ENCODE results near the gene NEK7. TPM values are rescaled to one million over a fixed set of nuclear protein-coding genes. Genes with fewer than 3 reads are reported as not detected.

The NEK7 gene
- total RNA-seq, 1 experiment from 2014 or later = 15.6 TPM

DNA sequence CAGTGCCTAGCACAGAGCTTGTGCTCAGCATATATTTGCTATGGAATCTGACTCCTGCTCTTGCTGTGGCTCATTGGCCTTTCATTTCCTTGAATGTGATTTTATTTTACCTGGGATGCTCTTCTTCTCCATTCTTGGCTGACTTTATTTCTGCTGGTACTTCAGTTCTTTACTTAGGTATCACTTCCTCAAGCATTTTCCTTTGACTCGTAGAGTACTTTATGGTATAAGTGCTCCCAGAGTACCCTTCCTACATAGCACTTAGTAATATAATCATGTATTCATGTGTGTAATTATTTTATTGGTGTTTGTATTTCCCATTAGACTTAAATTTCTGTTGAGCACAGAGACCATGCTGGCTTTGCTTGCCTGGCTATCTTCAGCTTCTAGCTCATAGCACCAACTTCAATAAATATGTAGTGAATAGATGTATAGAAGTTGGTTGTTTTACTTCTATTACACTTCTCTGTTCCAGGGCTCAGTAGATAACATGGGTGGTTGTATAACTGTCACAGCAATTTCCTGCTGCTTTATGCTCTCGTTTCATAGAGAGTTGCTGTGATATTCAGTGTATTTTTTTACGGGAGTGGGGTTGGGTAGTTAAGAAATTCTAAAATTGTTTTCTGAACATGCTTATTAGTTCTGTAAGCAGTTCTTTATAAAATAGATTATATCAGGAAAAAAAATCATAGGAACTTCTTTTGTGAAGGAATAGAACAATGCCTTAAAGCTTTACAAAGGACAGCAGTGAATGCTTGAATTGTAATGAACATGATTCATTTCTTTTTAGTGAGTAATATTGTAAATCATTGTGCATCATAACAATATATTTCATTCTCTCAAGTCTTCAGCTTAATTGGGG lies 112.2 kb downstream of the NEK7 start:
- in situ Hi-C loops (cut with HindIII; ENCODE audit: low sequenced_read_pairs) = no loop called here
- no peak for DNase-seq (ENCODE audit: low spot score)

DNA sequence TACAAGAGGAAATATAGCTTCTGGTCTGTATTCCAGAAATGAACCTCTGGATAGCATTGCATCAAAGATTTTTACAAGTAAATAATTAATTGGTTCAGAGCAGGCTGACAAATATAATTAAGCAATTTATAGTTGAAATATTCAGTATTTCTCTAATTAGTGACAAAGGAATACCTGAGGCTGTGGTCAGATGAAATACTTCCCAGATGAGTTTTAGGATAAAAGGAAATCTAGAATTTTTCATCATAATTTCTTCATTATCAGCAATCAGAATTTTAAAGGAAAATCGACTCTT lies 112.8 kb downstream of the NEK7 start:
- DNase-seq (ENCODE audit: low spot score) = no peak
- in situ Hi-C loops (cut with HindIII; ENCODE audit: low sequenced_read_pairs) = no loop called here

DNA sequence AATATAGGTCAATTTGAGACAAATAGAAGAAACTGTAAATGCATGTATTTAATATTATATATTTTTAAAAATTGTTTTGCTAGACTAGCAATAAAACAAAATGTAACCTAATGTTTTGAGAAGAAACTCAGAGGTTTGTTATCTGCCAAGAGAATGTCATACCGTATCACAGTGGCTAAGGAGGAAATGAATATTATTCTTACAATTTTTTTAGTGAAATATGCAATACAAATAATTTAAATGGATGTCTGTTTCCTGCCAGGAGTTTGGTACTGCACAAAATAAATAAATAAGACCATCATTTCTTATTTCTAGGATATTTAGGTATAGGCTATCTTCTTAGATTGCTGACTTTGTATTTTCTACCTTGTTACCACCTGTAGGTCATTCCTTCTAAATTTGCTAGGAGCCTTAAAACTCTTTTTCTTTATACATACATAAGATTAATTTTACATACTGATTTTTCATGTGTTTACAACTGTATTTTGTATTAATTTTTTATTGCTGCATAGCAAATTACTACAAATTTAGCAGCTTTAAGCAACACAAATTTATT lies 113.6 kb downstream of the NEK7 start:
- DNase-seq (ENCODE audit: low spot score) = no peak
- in situ Hi-C loops (cut with HindIII; ENCODE audit: low sequenced_read_pairs) = no loop called here

DNA sequence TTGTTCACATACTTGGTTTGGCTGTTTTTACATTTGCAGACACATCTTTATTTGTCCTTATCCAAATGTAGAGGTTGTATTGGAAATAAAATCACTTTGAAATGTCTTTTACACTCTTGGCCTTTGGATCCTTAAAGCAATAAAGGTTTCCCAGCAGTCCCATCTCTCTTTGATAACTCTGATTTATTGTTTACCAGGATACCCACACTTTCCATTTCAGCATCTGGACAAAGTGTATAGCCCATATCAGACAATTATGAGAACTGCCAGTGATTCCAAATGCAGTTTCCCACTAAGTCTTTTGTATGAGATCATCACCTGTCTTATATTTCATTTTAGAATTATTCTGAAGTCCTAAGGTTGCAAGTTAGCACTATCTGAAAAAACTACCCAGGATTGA lies 114.7 kb downstream of the NEK7 start:
- in situ Hi-C loops (cut with HindIII; ENCODE audit: low sequenced_read_pairs) = no loop called here
- DNase-seq (ENCODE audit: low spot score) = no peak

DNA sequence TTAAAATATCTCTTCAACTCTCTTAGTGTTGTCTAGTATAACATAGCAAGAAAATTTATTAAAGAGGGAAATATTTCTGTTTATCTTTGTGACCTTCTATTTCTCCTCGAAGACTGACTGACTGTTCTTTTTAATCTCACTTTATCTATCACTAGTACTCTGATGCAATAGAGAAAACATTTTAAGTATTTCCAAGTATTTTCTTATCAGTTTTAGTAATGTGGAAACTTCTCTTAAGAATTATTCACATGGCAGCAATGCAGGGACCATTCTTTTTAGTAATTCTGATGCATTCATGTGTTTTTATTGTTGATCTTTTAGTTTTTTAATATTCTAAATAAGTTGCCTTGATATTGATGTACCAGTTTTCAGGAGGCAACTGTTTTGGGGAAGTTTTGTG lies 115.7 kb downstream of the NEK7 start:
- DNase-seq (ENCODE audit: low spot score) = no peak
- in situ Hi-C loops (cut with HindIII; ENCODE audit: low sequenced_read_pairs) = no loop called here

DNA sequence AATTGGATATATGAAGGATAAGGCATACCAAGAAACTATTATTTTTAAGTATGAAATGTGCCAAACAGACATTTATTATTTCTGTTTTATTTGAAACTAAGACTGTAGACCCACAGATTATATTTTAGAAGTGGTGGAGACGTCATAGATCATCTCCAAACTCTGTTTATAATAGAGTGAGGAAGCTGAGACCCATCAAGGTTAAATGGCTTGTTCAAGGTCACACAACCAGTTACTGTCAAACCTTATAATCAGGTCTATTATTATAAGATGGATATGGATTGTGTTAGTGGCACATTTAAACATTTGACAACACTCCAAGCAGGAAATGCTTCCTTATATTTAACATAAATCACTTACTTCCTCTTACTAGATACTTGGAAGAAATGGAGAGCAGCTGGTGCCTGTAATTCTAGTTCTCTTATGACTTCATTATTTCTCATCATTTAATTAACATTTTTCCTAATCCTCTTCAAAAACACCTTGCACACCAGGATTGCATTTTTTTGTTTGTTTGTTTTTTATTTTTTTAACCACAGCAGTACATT lies 117.0 kb downstream of the NEK7 start:
- no peak for DNase-seq (ENCODE audit: low spot score)
- in situ Hi-C loops (cut with HindIII; ENCODE audit: low sequenced_read_pairs) = no loop called here

DNA sequence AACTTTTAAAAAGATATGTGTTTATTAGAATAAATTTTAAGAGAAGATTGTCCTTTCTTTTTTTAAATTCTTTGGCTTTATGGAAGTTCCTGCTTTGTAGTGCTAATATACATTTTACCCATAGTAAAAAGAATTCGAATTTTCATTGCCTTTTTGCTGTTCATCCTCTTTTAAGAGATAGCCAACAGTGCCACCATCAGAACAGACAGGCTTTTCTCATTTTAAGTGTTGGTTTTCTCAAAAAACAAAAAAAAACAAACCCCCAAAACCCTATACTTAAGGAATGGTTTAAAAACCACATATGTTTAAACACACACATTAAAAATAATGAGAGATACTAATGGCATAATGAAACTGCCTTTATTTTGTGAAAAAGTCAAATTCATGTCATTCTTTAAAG lies 118.8 kb downstream of the NEK7 start:
- in situ Hi-C loops (cut with HindIII; ENCODE audit: low sequenced_read_pairs) = no loop called here
- DNase-seq (ENCODE audit: low spot score) = no peak

DNA sequence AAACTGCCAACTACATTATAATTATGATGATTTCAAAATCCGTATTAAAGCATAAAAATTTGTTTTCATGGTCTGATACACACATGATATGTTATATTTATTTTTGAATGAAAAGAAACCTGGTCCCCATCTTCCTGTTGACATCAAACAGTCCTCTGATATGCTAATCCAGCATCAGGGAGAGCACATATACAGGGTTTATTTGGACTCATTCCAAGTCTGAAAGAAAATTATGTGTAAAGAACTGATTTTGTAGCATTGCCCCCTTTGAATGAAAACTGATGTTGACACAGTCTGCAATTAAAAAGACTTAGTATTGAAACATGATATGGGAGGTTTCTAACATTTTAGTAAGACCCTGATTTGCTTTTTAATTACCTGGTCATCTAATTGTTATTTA lies 119.4 kb downstream of the NEK7 start:
- in situ Hi-C loops (cut with HindIII; ENCODE audit: low sequenced_read_pairs) = no loop called here
- DNase-seq (ENCODE audit: low spot score) = no peak

DNA sequence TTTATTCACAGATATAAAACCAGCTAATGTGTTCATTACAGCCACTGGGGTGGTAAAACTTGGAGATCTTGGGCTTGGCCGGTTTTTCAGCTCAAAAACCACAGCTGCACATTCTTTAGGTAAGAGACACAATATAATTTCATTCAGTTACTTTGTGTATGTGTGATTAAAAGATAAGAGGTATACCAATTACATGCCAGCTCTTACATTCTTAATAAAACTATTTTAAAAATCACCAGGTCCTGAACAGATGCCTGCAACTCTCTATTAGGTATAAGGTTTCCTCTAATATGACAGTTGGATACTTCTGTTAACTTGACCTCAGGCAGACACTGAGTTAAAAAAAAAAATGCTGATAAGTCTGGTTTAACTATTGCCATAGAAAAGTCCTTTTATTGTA lies 122.1 kb downstream of the NEK7 start:
- DNase-seq (ENCODE audit: low spot score) = no peak
- in situ Hi-C loops (cut with HindIII; ENCODE audit: low sequenced_read_pairs) = no loop called here

DNA sequence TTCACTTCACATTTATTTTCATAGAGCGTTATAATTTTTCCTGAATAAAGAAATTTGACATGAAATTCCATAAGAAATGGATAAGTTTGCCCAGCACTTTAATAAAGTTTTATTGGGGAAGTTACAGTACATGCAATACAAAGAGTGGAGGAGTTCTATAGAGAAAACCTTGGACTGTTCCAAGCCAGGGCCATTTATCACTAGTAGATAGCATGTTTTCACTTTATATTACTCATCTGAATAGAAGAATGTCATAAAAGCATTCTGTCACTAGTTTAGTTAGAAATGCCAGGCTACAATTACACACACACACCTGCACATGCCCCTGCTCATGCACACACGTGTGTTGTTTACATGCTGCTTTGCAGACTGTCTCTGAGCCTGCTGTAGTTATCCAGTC lies 123.3 kb downstream of the NEK7 start:
- no peak for DNase-seq (ENCODE audit: low spot score)
- in situ Hi-C loops (cut with HindIII; ENCODE audit: low sequenced_read_pairs) = no loop called here

DNA sequence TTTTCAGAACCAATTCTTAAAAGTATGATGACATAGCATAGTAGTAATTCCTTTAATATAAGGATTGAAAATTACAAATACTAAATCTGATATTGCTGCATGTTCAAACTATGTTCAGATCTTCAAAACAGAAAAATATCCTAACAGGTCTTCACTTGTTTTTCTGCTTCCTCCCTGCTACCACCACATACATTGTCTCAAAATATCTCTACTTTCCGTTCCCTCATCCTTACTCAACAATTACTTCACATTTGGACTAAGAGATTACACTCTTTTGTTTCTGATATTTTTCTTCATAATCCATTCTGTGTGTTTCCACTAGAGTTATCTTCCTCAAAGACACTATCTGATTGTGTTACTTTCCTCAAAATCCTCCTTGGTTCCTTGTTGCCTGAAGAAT lies 125.1 kb downstream of the NEK7 start:
- in situ Hi-C loops (cut with HindIII; ENCODE audit: low sequenced_read_pairs) = no loop called here
- no peak for DNase-seq (ENCODE audit: low spot score)

DNA sequence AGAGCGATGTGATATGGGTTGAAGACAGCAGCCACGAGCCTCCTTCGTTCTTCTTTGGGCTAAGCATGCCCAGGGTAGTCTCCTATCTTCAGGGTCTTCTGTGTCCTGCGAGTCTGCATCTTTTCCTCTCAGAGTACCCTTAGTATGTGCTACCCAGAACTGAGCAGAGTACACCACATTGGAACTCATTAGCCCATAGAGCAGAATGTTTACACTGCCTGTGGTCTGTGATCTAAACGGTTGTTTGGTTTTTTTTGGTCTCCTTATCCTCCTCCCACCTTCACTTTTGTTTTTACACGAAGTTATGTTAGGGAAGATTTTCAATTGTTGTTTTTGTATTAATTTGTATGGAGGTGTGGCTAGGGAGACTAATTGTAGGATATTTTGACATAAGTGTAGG lies 126.4 kb downstream of the NEK7 start:
- DNase-seq (ENCODE audit: low spot score) = no peak
- in situ Hi-C loops (cut with HindIII; ENCODE audit: low sequenced_read_pairs) = no loop called here

DNA sequence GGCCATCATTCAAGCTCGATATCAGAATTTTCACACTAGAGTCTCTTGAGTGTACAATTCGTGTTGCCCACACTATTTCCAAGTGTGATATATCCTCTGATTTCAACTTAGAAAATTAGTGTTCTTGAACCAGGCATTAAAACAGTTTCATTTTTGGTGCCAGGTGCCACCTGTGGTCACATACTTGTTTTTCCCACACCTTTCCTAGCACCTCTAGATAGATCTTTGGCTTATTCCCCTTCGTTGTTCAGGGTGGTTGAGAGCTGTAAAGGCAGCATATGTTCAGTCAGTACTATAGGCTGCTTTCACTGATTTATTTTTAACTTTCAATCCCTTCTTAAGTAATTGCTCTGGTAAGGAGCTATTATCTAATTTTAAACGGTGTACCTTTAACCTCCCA lies 131.1 kb downstream of the NEK7 start:
- no peak for DNase-seq (ENCODE audit: low spot score)
- in situ Hi-C loops (cut with HindIII; ENCODE audit: low sequenced_read_pairs) = no loop called here

DNA sequence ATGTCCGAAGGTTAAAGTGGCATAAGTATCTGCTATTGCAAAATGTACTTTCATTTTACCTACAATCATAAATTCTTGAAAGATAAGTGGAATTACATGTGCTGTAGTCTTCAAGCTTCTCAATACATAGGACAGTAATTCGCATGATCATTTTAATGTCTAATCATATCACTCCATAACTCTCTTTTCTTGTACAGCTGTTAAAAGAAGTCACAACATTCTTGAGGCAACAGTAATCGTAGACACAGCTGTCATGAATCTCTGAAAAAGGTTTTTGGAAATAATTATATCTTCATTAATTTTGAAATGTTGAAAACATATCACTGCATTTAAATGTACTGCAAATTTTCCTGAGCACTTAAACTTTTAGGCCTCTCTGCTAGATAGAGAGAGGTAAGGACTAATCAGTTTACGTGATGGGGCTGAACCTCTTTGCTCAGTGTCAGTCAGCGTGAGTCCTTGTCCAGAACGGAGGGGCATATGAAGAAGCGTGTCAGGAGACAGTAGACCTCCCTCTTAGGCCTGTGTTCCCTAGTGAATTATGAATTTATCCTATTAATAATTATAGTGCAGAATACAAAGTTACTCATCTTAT lies 133.4 kb downstream of the NEK7 start:
- in situ Hi-C loops (cut with HindIII; ENCODE audit: low sequenced_read_pairs) = no loop called here
- DNase-seq (ENCODE audit: low spot score) = no peak

DNA sequence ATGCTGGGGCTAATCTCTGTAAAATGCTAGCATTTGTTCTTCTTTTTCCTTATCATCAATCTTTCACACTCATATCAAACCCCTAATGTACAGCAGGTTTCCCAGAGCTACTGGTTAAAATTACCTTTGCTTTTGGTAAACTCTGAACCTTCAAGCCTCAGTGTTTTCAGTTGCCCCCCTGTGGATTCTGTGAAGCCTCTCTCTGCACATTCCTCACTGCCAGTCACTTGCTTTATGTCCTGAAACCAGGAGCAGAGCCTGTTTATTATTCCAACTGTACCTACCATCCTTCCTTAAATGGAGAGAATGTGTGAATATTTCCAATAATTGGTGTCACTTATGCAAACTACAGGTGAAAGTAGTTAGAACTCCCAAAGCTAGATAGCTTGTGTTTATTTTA lies 134.2 kb downstream of the NEK7 start:
- in situ Hi-C loops (cut with HindIII; ENCODE audit: low sequenced_read_pairs) = no loop called here
- no peak for DNase-seq (ENCODE audit: low spot score)

DNA sequence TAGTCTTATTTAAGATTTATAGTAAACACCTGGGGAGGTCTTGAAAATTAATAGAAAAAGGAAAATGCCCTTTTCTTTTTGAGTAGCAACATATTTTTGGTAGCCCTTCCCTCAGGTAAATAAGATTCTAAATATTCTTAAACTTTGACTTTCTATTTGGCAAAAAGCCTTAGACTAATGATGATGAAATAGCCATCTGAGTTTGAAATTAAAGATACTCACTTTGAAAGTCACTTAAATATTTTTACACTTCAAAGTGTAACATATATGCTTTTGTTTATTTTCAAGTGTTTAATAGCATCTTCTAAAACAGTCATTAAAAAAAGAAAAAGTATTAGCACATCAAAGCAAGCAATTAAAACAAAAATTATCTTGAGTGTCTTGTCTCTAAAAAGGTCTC lies 135.1 kb downstream of the NEK7 start:
- no peak for DNase-seq (ENCODE audit: low spot score)
- in situ Hi-C loops (cut with HindIII; ENCODE audit: low sequenced_read_pairs) = no loop called here

DNA sequence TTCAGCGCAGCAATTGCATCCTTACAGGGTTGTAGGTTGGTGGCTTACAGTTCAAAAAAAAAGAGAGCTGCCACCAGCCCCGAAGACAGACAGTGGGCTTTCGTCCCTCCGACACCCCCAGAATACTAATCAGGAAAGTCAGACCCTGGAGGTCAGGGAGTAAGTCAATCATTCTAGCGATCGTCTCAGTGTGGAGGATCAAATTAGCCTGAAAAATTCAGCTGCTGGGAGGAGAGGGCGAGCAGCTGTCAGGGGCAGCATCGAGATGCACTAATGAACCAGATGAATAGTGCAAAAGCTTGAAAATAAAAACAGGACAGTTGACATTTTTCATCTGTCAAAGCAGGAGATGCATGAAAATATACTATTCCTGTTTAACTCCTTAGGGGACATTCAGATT lies 138.4 kb downstream of the NEK7 start:
- DNase-seq (ENCODE audit: low spot score) = no peak
- in situ Hi-C loops (cut with HindIII; ENCODE audit: low sequenced_read_pairs) = no loop called here

DNA sequence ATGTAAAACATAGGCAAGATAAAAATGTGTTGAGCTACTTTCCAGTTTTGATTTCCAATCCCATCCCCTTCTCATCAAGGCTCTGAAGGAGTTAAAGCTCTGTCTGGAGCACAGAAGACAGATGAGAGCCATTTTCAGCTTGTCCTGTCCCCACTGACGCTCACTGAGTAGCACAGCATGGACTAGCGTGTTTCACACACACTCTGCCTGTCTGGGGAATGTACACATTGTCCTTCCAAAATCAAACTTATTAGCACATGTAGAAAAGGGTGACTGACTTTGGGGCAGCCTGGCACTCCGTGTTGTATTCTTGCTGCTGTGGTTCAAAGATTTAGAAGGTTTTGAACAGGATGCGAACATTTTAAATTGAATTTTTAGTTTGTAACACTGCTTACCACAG lies 139.2 kb downstream of the NEK7 start:
- in situ Hi-C loops (cut with HindIII; ENCODE audit: low sequenced_read_pairs) = no loop called here

DNA sequence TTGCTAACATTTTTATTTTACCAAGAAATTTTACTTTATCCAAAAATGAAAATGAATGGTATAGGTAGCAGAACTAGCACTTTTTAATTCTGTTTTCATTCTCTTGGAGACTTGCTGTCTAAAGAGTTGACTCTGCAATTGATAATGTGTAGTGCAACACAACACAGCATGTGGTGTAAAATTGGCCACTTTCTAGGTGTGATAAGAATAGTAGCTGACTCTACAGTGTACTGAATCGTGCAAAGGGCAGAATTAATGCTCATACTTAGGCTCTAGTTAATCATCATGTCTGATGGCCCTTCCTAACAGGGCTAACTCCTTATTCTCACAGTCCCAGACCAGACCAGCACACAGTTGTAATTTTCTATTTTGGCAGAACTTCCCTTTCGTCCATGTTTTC lies 140.5 kb downstream of the NEK7 start:
- DNase-seq (ENCODE audit: low spot score) = no peak
- in situ Hi-C loops (cut with HindIII; ENCODE audit: low sequenced_read_pairs) = no loop called here

More for the DNA sequence above, 139.2 kb downstream of the NEK7 start:
- no peak for DNase-seq (ENCODE audit: low spot score)

DNA sequence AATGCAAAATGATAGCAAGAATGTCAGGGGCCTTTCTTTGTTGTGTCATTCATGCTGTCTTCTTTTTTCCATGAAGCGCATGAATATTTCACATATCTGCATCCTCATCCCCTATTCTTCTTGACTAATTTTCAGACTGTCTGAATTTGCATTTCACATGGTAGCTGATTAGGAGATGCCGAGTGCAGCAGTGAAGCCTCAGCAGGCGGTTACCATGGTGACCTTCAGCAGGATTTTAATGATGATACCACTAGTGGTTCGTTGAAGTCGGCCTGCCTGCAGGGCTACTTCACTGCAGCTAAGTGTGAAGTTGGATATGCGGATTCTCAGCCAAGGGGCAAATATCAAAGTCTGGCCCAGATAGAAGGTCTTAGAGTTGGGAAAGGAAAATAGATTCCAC lies 141.8 kb downstream of the NEK7 start:
- DNase-seq (ENCODE audit: low spot score) = no peak
- in situ Hi-C loops (cut with HindIII; ENCODE audit: low sequenced_read_pairs) = no loop called here

DNA sequence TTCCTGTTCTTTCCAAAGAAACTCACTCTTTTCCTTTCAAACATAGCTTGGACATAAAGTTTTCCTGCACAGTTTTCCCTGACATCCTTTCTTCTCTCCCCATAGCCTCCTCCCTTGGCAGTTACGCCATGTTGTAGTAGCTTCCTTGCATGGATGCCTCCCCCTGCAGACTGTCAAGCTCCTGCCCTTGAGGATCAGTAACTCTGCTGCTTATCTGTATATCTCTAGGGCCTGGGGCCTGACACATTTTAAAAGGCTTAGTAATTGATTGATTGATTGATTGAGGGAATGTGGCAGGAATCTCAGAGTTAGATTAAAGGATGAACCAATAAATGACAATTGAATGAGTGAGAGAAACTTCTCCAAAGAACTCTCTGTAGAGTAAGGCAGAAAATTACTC lies 143.7 kb downstream of the NEK7 start:
- in situ Hi-C loops (cut with HindIII; ENCODE audit: low sequenced_read_pairs) = no loop called here

More for the DNA sequence above, 143.7 kb downstream of the NEK7 start:
- DNase-seq (ENCODE audit: low spot score) = no peak
